ENCODE data around the gene FREY1.

Gene FREY1

DNA sequence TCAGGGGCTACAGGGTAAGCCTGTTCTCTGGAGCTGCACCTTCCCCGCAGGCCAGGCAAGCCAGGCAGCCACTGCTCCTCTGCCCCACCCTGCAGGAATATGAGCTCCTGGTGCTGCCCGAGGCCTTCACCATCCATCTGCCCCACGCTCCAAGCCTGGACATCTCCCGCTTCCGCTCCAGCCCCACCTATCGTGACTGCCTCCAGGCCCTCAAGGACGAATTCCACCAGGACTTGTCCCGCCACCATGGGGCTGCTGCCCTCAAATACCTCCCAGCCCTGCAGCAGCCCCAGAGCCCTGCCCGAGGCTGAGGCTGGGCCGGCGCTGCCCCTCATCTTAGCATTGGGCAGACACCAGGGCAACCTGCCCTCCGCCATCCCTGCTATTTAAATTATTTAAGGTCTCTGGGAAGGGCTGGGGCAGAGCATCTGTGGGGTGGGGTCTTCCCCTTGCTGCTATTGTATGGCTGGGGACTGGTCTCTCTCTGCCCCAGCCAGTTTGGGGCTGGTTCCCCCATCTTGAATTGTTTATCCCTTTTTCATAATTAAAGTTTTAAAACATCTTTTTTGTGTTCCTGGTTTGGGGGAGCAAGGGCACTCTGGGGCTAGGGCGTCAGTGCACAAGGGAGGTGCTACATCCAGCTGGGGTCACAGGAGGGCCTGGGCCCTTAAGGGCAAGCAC is 21.6 kb upstream of the FREY1 start:
- DNase-seq, result no peak

DNA sequence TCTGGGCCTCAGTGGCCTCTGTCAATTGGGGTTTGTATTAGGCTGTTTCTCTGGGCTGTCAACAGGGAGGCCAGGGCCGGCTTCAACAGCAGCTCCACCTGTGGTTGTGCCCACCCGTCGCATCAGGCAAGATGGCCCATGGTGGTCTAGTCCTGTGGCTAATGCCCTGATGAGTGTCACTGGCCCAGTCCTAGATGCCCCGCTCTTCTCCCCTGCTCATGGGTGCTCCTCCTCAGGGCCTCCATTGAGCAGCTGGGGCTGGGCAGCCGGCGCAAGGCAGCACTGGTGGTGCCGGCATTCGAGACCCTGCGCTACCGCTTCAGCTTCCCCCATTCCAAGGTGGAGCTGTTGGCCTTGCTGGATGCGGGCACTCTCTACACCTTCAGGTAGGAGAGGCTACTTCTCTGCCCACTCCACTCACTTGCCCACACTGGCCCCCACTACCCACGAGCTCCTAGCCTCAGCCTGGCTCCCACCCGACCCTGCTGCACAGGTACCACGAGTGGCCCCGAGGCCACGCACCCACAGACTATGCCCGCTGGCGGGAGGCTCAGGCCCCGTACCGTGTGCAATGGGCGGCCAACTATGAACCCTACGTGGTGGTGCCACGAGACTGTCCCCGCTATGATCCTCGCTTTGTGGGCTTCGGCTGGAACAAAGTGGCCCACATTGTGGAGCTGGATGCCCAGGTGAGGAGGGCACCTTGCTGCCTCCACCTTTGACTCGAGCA is 20.8 kb upstream of the FREY1 start:
- no peak for DNase-seq

DNA sequence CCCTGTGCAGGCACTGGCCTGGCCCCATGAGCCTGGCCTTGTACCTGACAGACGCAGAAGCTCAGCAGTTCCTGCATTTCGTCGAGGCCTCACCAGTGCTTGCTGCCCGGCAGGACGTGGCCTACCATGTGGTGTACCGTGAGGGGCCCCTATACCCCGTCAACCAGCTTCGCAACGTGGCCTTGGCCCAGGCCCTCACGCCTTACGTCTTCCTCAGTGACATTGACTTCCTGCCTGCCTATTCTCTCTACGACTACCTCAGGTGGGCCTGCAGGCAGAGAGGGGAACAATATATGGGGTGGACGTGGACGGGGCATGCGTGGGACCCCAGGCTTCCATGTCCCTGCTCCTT is 20.2 kb upstream of the FREY1 start:
- DNase-seq, result no peak

DNA sequence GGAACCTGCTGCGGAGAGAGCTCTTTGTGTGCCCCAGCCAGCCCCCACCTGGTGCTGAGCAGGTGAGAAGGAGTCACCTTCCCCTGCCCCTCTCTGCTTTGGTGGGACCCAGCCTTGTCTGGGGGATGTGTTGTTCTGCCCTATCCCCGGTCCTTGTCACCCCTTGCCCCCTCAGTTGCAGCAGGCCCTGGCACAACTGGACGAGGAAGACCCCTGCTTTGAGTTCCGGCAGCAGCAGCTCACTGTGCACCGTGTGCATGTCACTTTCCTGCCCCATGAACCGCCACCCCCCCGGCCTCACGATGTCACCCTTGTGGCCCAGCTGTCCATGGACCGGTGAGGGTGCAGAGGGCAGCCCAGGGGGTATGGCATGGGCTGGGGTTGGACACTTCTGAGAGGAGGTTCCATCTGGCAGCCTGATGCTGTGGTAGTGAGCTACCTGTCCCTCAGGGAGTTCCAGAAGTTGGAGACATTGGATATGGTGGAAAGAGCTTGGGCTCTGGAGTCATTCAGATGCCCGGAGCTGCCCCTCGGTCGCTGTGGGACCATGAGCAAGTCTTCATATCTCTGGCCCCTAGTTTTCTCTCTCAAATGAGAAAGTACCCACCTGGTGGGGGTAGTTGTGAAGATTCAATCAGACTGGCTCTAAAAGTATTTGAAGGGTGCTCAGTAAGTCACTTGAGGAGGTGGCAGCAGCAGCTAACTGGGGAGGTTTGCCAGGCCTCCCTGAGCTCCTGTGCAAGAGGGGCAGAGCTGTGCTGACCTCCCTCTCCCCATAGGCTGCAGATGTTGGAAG is 19.7 kb upstream of the FREY1 start:
- no peak for DNase-seq

DNA sequence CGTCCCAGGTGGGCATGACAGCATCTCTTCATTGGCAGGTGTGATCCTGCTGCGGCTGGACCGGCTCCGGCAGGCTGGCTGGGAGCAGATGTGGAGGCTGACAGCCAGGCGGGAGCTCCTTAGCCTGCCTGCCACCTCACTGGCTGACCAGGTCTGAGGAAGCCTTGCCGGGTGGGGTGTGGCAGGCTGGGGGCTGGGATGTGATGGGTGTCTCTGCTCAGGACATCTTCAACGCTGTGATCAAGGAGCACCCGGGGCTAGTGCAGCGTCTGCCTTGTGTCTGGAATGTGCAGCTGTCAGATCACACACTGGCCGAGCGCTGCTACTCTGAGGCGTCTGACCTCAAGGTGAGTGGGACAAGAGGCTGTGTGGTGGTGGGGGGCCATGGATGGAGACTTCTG is 18.9 kb upstream of the FREY1 start:
- DNase-seq, result no peak

DNA sequence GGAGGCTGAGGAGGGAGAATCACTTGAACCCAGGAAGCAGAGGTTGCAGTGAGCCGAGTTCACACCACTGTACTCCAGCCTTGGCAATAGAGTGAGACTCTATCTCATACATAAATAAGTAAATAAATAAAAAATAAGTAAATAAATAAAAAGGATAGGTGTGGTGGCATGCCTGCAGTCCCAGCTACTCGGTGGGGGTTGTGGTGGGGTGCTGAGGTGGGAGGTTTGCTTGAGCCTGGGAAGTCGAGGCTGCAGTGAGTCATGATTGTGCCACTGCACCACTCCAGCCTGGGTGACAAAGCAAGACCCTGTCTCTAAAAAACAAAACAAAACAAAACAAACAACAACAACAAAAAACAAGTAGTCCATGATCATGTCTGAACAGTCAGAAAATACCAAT is 18.5 kb upstream of the FREY1 start:
- no peak for DNase-seq

DNA sequence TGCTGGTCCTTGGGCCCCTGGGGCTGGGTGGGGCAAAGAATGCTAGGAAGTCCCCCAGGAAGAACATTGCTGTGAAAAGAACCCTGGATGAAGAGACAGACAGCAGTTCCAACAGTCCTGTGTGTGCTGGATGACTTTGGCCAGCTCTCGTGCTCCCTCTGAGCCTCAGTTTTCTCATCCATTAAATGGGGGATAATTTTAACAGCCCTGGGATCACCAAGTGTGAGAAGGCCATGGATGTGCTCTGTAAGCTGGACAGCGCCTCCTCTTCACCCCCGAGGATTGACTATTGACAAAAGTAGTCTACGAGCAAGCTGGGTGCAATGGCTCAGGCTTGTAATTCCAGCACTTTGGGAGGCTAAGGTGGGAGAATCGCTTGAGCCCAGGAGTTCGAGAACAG is 17.9 kb upstream of the FREY1 start:
- DNase-seq, result no peak

DNA sequence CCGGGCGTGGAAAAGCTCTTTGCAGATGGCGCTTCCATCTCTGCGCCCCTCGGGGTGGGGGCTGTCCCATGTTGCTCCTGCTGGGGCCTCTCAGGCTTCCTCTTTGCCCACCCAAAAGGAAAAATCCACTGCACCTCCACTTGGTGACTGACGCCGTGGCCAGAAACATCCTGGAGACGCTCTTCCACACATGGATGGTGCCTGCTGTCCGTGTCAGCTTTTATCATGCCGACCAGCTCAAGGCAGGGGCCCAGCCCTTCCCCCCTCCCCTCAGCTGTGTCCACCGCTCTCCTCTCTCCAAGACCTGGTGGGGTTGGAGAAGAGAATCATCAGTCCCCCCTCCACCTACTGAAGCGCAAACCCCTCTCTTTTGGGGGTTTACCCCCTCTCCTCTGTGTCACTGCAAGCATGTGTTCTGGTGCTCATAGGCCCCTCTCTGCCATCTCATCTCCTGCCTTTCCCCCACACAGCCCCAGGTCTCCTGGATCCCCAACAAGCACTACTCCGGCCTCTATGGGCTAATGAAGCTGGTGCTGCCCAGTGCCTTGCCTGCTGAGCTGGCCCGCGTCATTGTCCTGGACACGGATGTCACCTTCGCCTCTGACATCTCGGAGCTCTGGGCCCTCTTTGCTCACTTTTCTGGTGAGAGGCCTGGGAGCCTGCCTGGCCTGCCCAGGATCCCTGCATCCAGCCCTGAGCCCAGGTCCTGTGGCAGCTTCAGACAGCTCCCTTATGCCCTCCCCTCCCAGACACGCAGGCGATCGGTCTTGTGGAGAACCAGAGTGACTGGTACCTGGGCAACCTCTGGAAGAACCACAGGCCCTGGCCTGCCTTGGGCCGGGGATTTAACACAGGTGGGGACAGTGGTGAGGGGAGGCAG is 17.2 kb upstream of the FREY1 start:
- no peak for DNase-seq

DNA sequence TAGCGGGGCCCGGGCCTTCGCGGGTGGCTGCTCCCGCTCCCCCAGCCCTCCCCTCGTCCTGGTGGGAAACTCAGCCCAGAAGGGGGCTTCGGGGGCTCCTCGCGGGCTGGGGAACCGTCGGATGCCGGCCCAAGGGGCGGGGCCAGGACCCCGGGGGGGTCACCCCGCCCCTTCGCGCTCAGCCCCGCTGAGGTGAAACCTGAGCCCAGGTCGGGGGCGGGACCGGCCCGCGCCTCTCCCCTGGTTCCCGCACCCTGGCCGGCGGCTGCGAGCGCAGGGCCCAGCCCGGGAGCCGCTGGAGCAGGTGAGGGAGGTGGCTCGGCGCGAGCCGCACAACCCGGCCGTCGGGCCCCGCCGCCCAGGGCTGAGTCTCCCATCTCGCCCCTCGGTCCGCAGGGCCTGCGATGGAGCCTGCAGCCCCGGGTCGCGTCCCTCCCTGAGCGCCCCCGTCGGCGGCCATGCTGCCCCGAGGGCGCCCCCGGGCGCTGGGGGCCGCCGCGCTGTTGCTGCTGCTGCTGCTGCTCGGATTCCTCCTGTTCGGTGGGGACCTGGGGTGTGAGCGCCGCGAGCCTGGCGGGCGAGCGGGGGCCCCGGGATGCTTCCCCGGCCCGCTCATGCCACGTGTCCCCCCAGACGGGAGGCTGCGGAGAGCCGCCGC is 15.5 kb upstream of the FREY1 start, which contains the start of gene LARGE2:
Gene LARGE2, plus strand, starts transcription at position 232 of the 658 bp plus-strand sequence. Its CDS starts 227 bp downstream, at position 459.
- peak in 1 of 5 donors; percentile 32 for DNase-seq

DNA sequence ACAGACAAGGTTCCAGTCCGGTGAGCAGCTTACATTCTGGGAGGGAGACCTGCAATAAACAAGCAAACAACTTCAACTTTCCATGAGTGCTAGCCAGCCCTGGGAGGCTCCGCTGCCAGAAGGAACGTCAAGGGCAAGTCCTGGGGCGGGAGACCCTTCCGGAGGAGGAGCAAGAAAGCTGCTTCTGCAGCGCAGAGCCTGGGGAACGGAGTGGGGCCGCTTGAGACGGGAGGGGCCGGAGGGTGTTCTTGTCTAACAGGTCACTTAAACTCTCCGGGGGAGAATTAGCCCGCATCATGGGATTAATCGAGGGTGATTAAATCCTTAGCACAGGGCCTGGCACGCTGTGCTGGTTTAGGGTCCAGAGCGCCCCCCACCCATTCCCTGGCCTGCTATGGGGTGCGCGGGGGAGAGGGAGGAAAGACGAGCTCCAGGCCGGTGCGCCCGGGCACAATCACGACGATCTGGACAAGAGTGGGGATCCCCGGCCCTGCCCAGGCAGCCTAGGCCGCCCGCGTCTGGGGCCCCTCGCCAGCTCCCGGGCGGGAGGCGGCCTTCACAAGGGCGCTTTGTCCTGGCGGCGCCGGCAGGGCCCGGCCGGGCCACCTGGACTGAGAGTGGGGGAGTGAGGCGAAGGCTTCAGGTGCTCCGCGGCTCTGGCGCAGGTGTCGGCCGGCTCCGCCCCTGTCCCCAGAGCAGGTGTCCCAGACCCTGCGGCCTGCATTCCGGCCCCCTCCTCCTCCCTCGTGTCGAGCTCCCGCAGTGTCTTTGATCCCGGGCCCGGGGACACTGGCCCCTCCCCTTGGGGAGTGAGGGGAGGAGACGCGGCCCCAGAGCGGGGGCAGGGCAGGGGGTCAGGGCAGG is 14.7 kb upstream of the FREY1 start:
- DNase-seq, result peak in 1 of 5 donors; percentile 18

DNA sequence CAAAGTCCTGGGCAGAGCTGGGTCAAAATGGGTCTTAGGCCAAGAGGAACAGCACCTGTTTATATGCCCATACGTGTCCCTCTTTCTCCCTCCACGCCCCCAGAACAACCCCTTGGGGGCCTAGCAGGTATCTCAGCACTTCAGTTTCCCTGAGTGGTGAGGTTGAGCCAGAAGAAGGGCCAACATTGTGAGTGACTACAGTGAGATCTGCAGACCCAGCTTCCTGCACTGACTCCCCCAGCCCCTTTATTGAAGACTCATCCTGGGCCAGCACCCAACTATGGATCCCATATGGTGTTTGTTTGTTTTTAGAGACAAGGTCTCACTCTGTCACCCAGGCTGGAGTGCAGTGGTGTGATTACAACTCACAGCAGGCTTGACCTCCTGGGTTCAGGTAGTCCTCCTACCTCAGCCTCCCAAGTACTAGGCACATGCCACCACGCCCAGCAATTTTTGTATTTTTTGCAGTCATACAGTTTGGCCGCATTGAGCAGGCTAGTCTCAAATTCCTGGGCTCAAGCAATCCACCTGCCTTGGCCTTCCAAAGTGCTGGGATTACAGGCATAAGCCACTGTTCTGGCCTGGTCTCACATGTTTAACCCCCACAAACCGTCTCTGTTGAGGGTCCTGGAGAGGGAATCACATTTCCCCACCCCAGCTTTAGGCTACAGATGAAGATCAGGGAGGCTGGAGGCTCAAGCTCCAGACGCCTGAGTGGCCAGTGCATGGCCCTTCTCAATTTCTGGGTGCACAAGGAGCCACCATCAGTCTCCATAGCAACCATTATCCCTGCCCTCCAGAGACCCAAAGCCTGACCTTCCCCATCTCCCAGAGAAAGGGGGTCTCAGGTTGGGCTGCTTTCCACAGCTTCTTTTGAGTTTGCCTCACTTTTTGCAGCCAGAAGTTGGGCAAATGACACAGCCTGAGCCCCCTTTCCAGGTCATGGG is 13.7 kb upstream of the FREY1 start:
- DNase-seq, result no peak

DNA sequence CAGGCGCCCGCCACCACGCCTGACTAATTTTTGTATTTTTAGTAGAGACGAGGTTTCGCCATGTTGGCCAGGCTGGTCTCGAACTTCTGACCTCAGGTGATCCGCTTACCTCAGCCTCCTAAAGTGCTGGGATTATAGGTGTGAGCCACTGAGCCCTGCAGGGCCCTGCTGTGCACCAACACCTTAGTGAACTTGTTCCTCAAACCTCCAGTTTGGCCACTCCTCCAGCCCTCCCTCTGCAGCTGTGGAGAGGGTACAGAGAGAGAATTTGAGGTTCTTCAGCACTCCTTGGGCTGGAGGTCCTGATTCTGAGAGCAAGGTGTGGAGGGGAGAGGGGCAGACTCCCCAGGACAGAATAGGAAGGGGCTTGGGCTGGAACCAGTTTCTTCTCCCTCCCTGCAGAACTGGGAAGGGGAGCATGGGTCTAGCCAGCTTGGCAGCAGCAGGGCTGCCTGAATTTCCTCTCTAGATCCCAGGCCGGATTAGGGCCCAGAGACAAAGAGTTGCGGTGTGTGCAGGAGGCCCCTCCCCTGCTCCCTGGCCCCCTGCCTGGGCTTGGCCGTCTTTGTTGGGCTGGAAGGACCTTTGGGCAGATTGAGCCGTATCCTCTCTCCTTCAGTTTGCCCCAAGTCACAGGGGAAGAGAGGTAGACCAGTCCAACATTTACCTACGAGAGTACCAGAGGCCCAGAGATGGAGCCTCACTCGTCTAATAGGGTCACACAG is 12.9 kb upstream of the FREY1 start:
- DNase-seq, result peak in 1 of 5 donors; percentile 1

DNA sequence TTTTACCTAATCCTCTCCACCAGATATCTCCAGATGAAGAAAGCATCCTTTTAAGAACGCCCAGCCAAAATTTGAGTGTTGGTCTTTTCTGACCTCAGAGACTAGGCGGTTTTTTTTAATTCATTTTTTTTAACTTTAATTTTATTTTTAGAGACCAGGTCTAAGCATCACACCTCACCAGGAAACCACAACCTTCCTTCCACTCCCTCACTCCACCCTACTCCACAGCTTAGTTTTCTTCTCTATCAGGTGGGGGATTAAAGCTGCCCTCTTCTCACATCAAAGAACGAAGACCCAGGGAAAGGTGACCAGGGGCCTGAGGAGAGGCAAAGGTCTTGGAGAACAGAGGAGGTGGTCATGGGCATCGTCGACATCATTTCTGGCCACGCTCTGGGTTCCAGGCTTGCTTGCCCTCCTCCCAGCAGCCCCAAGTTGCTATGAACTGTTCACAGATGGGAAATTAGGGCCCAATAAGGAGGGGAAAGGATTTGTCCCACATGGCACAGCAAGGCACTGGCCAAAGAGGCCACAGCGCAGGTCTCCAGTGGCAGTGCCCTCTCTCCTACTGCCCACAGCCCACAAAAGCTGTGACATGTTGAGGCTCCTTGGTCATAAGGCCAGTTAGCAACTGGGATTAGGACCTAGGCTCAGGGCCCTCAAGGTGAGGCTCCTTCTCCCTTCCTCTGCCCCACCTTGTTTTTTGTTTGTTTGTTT is 12.0 kb upstream of the FREY1 start:
- DNase-seq, result peak in 2 of 5 donors; percentile 1 to 8

DNA sequence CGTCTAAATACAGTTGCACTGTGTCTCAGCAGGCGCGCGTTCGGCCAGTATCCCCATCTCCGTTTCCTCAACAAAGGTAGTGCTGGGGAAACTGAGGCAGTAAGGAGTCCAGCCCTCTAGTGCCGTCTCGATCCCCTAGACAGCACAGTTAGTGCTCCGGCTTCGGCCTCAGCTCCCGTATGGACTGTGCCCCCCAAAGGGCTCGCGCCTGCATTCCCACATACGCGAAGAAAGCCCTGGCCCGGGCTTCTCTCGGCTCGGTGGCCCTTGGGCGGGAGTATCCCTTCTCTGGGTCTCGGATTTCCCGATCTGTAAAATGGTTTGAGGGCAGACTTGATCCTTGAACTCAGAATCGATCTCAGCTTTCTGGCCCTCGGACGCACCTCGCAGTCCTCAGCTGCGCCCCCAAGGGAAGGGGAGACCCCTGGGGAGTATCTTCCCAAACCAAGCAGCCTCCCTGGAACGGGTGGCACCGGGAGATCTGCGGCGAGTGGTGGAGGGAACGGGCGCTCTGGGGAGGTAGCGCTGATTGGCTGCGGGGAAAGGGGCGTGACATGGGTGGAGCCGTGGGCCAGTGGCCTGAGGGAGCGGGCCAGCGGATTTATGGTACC is 11.4 kb upstream of the FREY1 start:
- DNase-seq, result peak; percentile 40 to 61 (median 51)

DNA sequence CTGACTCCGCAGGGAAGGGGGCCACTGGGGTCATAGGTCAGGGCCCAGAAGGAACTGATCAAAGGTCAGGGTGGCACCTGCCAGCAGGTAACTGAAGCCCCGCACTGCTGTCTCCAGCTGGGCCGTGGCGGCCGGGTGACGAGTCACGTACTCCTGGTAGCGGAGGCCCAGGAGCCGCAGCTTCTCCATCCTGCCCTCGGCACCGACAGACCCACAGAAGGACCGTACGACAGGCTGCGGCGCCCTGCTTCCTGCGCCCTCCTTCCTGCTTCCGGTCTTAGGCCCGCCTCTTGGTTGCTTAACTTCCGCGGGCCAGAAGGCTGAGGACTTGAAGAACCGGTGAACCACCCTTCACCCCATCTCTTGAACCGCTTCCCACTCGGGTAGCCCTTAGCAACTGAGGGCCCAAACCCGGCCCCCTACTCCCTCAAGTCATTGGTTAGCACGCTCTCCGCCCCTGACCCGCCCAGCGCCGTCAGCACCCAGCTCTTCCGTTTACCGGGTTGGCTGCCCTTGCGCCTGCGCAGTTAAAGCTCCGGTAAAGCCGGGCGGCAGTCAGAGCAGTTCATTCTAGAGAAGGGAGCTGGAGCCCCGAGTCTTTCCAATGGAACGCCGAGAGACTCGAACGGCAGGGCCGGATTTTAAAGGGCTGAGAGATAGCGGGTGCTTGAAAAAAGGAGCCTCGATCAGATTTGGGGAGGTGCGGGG is 10.7 kb upstream of the FREY1 start, which contains the start of gene PEX16:
Gene PEX16, minus strand, starts transcription at position 255 of the 708 bp plus-strand sequence. Its CDS starts 66 bp downstream, at position 189.
- peak; percentile 94 to 99 (median 95) for DNase-seq

DNA sequence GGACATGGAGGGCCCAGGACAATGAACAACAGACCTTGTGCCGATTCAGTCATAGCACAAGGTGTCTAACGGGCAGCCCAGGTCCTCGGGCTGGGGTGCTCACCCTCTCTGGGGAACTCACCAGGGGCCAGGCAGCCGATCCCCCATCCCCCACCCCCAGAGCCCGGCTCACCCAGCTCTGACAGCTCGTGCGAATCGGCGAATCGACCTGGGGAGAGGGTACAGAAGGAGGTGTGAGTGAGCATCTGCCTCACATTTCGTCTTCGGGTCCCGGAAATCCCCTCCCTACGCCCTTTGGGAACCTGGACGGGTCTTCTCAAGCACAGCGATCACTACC is 10.2 kb upstream of the FREY1 start:
- DNase-seq, result no peak

DNA sequence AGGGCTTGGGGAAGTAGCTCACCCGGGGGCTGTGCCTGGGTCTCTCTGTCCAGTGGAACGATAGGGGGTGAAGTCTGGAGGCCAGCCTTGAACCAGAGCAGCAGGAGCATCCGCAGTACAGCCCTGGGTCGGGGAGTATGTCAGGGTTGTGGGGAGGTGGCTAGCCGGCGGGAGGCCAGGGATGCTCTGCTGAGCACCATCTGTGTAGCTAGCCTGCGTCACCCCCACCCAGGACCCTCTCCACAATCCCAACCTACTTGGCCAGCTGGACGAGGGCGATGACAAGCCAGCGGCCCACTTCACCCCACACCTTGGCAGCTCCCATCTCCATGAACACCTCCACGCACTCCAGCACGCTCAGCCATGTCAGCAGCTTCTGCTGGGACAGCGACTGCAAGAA is 8.4 kb upstream of the FREY1 start:
- DNase-seq, result no peak
